WTC11 (cell line): ENCODE results near the gene MAPKAPK3. TPM values are rescaled to one million over a fixed set of nuclear protein-coding genes. Genes with fewer than 3 reads are reported as not detected.
A peak's percentile ranks its signal among the peaks of the same experiment; 100 is the strongest.

Source experiments
- ATAC-seq: fragments of 200-7000 bp; cut with Tn5 transposase; 2 replicates; pipeline ENCODE4 v1.10.0; 2021; ENCODE audit warnings: mild to moderate bottlenecking, moderate library complexity
- CTCF ChIA-PET: fragments of 300-600 bp; sonication (Branson Sonifier 250); formaldehyde crosslinking; loops from one replicate; lab custom pipeline; 2021; ENCODE audit warnings: antibody characterized with exemption; lab: Charles Lee
- POLR2A ChIA-PET: fragments of 350-600 bp; sonication (Branson Sonifier 250); formaldehyde crosslinking; loops from one replicate; lab custom pipeline; 2021; ENCODE audit warnings: antibody characterized with exemption; lab: Charles Lee
- DNase-seq: peaks from one replicate; pipeline ENCODE4 v3.0.0; 2021; ENCODE audit warnings: low spot score
- H3K27ac Mint-ChIP-seq: 2 replicates; pipeline ENCODE4 v1.8.0; 2021; ENCODE audit warnings: mixed read lengths
- H3K27me3 Mint-ChIP-seq: 2 replicates; pipeline ENCODE4 v1.8.0; 2021; ENCODE audit warnings: low read depth, mild to moderate bottlenecking, moderate library complexity, mixed read lengths
- H3K36me3 Mint-ChIP-seq: 2 replicates; pipeline ENCODE4 v1.8.0; 2021; ENCODE audit warnings: mixed read lengths
- H3K4me1 Mint-ChIP-seq: 2 replicates; pipeline ENCODE4 v1.8.0; 2022; ENCODE audit warnings: mixed read lengths
- H3K4me3 Mint-ChIP-seq: 2 replicates; pipeline ENCODE4 v1.8.0; 2021; ENCODE audit warnings: mild to moderate bottlenecking, moderate library complexity, mixed read lengths
- H3K9me3 Mint-ChIP-seq: 2 replicates; pipeline ENCODE4 v1.8.0; 2021; ENCODE audit warnings: mixed read lengths
- CBFB ChIP-seq: sonication (generic); formaldehyde crosslinking; IDR thresholded peaks from 2 replicates; pipeline ENCODE4 v1.8.1; 2022; ENCODE audit warnings: mild to moderate bottlenecking, low read depth, missing genetic modification reagents
- GRHL2 ChIP-seq: fragments of 250-450 bp; sonication (Bioruptor Pico); IDR thresholded peaks from 2 replicates; pipeline ENCODE4 v1.8.0; 2022; ENCODE audit warnings: mild to moderate bottlenecking, moderate library complexity; ENCODE audit not compliant: insufficient replicate concordance, severe bottlenecking
- MXD4 ChIP-seq: fragments of 250-450 bp; sonication (Bioruptor Pico); IDR thresholded peaks from 2 replicates; pipeline ENCODE4 v1.8.0; 2021; ENCODE audit warnings: mild to moderate bottlenecking, moderate library complexity, borderline replicate concordance
- NFE2L1 ChIP-seq: sonication (generic); formaldehyde crosslinking; IDR thresholded peaks from 2 replicates; pipeline ENCODE4 v1.8.1; 2023; ENCODE audit warnings: missing genetic modification reagents
- NR2C2 ChIP-seq: sonication (generic); formaldehyde crosslinking; IDR thresholded peaks from 2 replicates; pipeline ENCODE4 v1.8.0; 2022; ENCODE audit warnings: mild to moderate bottlenecking, missing genetic modification reagents
- PRRX2 ChIP-seq: fragments of 250-450 bp; sonication (Bioruptor Pico); IDR thresholded peaks from 2 replicates; pipeline ENCODE4 v1.8.0; 2021; ENCODE audit warnings: mild to moderate bottlenecking
- SOX15 ChIP-seq: fragments of 250-450 bp; sonication (Bioruptor Pico); IDR thresholded peaks from 2 replicates; pipeline ENCODE4 v1.9.0; 2021; ENCODE audit warnings: mild to moderate bottlenecking
- TCF7 ChIP-seq: sonication (generic); formaldehyde crosslinking; IDR thresholded peaks from 2 replicates; pipeline ENCODE4 v1.8.0; 2022; ENCODE audit warnings: mild to moderate bottlenecking, low read depth, missing genetic modification reagents, moderate library complexity
- ZNF263 ChIP-seq: sonication (generic); formaldehyde crosslinking; IDR thresholded peaks from 2 replicates; pipeline ENCODE4 v1.8.1; 2022; ENCODE audit warnings: low read depth, mild to moderate bottlenecking, moderate library complexity, missing genetic modification reagents
- ZNF396 ChIP-seq: fragments of 250-450 bp; sonication (Bioruptor Pico); IDR thresholded peaks from 2 replicates; pipeline ENCODE4 v1.8.0; 2021; ENCODE audit warnings: mild to moderate bottlenecking, moderate library complexity, borderline replicate concordance
- total RNA-seq: library from RNA; stranded (reverse); gene quantifications from 3 replicates; pipeline ENCODE4 v1.2.3, GENCODE V29; 2021
- TF ChIP-seq, protein P1 (sequence below): fragments of 250-450 bp; sonication (Bioruptor Pico); IDR thresholded peaks from 2 replicates; pipeline ENCODE4 v2.1.2; 2022; ENCODE audit warnings: mild to moderate bottlenecking, moderate library complexity
- TF ChIP-seq, protein P2 (sequence below): sonication (generic); formaldehyde crosslinking; IDR thresholded peaks from 2 replicates; pipeline ENCODE4 v1.8.1; 2023; ENCODE audit warnings: mild to moderate bottlenecking, missing genetic modification reagents, moderate library complexity
- TF ChIP-seq, protein P3 (sequence below): sonication (generic); formaldehyde crosslinking; IDR thresholded peaks from 2 replicates; pipeline ENCODE4 v1.8.0; 2022; ENCODE audit warnings: mild to moderate bottlenecking, missing genetic modification reagents
- TF ChIP-seq, protein P4 (sequence below): sonication (generic); formaldehyde crosslinking; IDR thresholded peaks from 2 replicates; pipeline ENCODE4 v1.8.1; 2022; ENCODE audit warnings: missing genetic modification reagents, borderline replicate concordance
- TF ChIP-seq, protein P5 (sequence below): sonication (generic); formaldehyde crosslinking; IDR thresholded peaks from 2 replicates; pipeline ENCODE4 v1.8.1; 2023; ENCODE audit warnings: mild to moderate bottlenecking, missing genetic modification reagents
- TF ChIP-seq, protein P6 (sequence below): sonication (generic); formaldehyde crosslinking; IDR thresholded peaks from 2 replicates; pipeline ENCODE4 v1.8.0; 2022; ENCODE audit warnings: missing genetic modification reagents
- TF ChIP-seq, protein P7 (sequence below): fragments of 250-450 bp; sonication (Bioruptor Pico); IDR thresholded peaks from 2 replicates; pipeline ENCODE4 v1.9.0; 2021; ENCODE audit warnings: mild to moderate bottlenecking, borderline replicate concordance

The MAPKAPK3 gene
- total RNA-seq, 1 experiment from 2014 or later, result 60.2 TPM

DNA sequence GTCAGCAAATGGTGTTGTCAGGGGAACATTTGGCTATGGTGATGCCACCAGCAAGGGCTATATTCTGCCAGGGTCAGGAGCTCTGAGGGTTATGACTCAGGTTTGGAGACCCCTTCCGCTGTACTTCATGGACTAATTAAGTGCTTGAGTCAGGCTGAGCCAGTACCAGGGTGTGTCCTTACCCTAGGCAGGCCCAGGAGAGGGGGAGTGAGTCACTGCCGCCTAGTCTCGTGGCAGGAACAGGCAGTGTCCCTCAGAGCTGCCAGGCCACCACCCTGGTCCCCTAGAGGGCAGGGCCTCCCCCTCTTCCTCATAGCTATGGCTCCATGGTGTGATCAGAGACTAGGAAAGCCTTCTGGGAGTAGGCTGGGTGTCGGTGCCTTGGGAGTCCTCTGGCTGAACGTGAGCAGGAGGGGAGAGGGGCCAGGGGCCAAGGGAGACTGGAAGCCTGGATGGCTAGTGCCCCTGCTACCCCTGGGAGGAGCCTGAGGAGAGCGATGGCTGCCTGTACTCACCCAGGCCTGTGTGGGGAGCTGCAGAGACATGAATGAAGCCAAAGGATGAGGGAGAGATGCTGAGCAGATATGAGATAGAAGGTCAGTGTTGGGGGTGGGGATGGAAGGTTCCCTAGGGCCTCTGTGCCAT lies 10.6 kb downstream of the MAPKAPK3 start:
- H3K27me3 Mint-ChIP-seq, result no peaks in the 10 kb centered on the region
- CTCF ChIA-PET, result interaction anchor here (0.8 to 8.6 kb wide), 16 partner anchors 9 to 744 kb away, joined by 3 to 110 read pairs (median 3); partner anchors contain the start of genes C3orf18, CISH and MAPKAPK3
- DNase-seq (peak; percentile 66), ATAC-seq (peak; percentile 93)
- H3K36me3 Mint-ChIP-seq, result peaks cover 3% of the 10 kb centered on the region; the same call in 1 of the 2 replicates
- H3K4me3 Mint-ChIP-seq, result no peak overlapping the region
- no peak overlapping the region for H3K27ac Mint-ChIP-seq
- TF ChIP-seq, protein P1, sequence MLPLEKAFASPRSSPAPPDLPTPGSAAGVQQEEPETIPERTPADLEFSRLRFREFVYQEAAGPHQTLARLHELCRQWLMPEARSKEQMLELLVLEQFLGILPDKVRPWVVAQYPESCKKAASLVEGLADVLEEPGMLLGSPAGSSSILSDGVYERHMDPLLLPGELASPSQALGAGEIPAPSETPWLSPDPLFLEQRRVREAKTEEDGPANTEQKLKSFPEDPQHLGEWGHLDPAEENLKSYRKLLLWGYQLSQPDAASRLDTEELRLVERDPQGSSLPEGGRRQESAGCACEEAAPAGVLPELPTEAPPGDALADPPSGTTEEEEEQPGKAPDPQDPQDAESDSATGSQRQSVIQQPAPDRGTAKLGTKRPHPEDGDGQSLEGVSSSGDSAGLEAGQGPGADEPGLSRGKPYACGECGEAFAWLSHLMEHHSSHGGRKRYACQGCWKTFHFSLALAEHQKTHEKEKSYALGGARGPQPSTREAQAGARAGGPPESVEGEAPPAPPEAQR (CRISPR knock-in tag), result no peak
- peak; percentile 84; the same call in 1 of the 2 replicates for TF ChIP-seq ZNF263 (CRISPR knock-in tag)
- TF ChIP-seq, all 79 proteins: peak for 1
- POLR2A ChIA-PET, result interaction anchor here (0.6 to 1.6 kb wide), 3 partner anchors 9 to 59 kb away, joined by 3 to 5 read pairs (median 4); no protein-coding TSS in a partner anchor
- peaks cover 38% of the 10 kb centered on the region for H3K4me1 Mint-ChIP-seq
- no peaks in the 10 kb centered on the region for H3K9me3 Mint-ChIP-seq

DNA sequence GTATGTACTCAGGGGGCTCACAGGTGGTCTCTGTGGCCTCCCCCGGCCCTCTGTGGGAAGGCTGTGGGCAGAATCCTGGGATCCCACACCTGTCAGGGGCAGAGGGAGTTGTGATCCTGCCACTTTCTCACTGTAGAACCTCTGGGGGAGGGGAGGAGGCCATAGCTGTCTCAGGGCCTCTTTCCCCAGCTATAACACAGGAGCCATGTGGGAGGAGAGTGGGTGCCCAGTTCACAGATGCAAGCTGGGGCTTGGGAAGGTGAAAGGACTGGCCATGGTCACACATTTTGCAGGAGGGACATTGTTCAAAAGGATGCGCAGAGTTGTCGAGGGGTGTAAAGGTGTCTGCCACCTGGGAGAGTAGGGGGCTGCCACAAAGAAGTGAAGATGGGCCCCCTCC lies 11.7 kb downstream of the MAPKAPK3 start:
- no peaks in the 10 kb centered on the region for H3K27me3 Mint-ChIP-seq
- H3K9me3 Mint-ChIP-seq, result no peaks in the 10 kb centered on the region
- CTCF ChIA-PET, result interaction anchor here (0.6 to 8.6 kb wide), 10 partner anchors 8 to 1062 kb away, joined by 3 to 110 read pairs (median 4); partner anchors contain the start of genes CISH and MAPKAPK3
- POLR2A ChIA-PET, result interaction anchor here (1.0 to 1.6 kb wide), 3 partner anchors 8 to 26 kb away, joined by 3 to 4 read pairs (median 3); no protein-coding TSS in a partner anchor
- H3K4me1 Mint-ChIP-seq, result peaks cover 33% of the 10 kb centered on the region
- peaks cover 3% of the 10 kb centered on the region; the same call in 1 of the 2 replicates for H3K36me3 Mint-ChIP-seq
- no peak for ATAC-seq
- H3K27ac Mint-ChIP-seq, result no peak overlapping the region
- DNase-seq, result no peak
- H3K4me3 Mint-ChIP-seq, result no peak overlapping the region
- TF ChIP-seq ZNF396 (no peak), TCF7 (no peak), GRHL2 (CRISPR knock-in tag) (no peak), SOX15 (CRISPR knock-in tag) (no peak), MXD4 (CRISPR knock-in tag) (no peak), NFE2L1 (CRISPR knock-in tag) (no peak), NR2C2 (CRISPR knock-in tag) (no peak), PRRX2 (CRISPR knock-in tag) (no peak), CBFB (no peak)
- TF ChIP-seq, protein P2, sequence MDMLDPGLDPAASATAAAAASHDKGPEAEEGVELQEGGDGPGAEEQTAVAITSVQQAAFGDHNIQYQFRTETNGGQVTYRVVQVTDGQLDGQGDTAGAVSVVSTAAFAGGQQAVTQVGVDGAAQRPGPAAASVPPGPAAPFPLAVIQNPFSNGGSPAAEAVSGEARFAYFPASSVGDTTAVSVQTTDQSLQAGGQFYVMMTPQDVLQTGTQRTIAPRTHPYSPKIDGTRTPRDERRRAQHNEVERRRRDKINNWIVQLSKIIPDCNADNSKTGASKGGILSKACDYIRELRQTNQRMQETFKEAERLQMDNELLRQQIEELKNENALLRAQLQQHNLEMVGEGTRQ (CRISPR knock-in tag), result no peak
- TF ChIP-seq, protein P3, sequence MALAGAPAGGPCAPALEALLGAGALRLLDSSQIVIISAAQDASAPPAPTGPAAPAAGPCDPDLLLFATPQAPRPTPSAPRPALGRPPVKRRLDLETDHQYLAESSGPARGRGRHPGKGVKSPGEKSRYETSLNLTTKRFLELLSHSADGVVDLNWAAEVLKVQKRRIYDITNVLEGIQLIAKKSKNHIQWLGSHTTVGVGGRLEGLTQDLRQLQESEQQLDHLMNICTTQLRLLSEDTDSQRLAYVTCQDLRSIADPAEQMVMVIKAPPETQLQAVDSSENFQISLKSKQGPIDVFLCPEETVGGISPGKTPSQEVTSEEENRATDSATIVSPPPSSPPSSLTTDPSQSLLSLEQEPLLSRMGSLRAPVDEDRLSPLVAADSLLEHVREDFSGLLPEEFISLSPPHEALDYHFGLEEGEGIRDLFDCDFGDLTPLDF (CRISPR knock-in tag), result no peak
- TF ChIP-seq, protein P4, sequence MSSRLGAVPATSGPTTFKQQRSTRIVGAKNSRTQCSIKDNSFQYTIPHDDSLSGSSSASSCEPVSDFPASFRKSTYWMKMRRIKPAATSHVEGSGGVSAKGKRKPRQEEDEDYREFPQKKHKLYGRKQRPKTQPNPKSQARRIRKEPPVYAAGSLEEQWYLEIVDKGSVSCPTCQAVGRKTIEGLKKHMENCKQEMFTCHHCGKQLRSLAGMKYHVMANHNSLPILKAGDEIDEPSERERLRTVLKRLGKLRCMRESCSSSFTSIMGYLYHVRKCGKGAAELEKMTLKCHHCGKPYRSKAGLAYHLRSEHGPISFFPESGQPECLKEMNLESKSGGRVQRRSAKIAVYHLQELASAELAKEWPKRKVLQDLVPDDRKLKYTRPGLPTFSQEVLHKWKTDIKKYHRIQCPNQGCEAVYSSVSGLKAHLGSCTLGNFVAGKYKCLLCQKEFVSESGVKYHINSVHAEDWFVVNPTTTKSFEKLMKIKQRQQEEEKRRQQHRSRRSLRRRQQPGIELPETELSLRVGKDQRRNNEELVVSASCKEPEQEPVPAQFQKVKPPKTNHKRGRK, result no peak
- TF ChIP-seq, protein P5, sequence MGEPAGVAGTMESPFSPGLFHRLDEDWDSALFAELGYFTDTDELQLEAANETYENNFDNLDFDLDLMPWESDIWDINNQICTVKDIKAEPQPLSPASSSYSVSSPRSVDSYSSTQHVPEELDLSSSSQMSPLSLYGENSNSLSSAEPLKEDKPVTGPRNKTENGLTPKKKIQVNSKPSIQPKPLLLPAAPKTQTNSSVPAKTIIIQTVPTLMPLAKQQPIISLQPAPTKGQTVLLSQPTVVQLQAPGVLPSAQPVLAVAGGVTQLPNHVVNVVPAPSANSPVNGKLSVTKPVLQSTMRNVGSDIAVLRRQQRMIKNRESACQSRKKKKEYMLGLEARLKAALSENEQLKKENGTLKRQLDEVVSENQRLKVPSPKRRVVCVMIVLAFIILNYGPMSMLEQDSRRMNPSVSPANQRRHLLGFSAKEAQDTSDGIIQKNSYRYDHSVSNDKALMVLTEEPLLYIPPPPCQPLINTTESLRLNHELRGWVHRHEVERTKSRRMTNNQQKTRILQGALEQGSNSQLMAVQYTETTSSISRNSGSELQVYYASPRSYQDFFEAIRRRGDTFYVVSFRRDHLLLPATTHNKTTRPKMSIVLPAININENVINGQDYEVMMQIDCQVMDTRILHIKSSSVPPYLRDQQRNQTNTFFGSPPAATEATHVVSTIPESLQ (CRISPR knock-in tag), result no peak
- TF ChIP-seq, protein P6, sequence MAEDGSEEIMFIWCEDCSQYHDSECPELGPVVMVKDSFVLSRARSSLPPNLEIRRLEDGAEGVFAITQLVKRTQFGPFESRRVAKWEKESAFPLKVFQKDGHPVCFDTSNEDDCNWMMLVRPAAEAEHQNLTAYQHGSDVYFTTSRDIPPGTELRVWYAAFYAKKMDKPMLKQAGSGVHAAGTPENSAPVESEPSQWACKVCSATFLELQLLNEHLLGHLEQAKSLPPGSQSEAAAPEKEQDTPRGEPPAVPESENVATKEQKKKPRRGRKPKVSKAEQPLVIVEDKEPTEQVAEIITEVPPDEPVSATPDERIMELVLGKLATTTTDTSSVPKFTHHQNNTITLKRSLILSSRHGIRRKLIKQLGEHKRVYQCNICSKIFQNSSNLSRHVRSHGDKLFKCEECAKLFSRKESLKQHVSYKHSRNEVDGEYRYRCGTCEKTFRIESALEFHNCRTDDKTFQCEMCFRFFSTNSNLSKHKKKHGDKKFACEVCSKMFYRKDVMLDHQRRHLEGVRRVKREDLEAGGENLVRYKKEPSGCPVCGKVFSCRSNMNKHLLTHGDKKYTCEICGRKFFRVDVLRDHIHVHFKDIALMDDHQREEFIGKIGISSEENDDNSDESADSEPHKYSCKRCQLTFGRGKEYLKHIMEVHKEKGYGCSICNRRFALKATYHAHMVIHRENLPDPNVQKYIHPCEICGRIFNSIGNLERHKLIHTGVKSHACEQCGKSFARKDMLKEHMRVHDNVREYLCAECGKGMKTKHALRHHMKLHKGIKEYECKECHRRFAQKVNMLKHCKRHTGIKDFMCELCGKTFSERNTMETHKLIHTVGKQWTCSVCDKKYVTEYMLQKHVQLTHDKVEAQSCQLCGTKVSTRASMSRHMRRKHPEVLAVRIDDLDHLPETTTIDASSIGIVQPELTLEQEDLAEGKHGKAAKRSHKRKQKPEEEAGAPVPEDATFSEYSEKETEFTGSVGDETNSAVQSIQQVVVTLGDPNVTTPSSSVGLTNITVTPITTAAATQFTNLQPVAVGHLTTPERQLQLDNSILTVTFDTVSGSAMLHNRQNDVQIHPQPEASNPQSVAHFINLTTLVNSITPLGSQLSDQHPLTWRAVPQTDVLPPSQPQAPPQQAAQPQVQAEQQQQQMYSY (CRISPR knock-in tag), result no peak
- TF ChIP-seq, protein P7, sequence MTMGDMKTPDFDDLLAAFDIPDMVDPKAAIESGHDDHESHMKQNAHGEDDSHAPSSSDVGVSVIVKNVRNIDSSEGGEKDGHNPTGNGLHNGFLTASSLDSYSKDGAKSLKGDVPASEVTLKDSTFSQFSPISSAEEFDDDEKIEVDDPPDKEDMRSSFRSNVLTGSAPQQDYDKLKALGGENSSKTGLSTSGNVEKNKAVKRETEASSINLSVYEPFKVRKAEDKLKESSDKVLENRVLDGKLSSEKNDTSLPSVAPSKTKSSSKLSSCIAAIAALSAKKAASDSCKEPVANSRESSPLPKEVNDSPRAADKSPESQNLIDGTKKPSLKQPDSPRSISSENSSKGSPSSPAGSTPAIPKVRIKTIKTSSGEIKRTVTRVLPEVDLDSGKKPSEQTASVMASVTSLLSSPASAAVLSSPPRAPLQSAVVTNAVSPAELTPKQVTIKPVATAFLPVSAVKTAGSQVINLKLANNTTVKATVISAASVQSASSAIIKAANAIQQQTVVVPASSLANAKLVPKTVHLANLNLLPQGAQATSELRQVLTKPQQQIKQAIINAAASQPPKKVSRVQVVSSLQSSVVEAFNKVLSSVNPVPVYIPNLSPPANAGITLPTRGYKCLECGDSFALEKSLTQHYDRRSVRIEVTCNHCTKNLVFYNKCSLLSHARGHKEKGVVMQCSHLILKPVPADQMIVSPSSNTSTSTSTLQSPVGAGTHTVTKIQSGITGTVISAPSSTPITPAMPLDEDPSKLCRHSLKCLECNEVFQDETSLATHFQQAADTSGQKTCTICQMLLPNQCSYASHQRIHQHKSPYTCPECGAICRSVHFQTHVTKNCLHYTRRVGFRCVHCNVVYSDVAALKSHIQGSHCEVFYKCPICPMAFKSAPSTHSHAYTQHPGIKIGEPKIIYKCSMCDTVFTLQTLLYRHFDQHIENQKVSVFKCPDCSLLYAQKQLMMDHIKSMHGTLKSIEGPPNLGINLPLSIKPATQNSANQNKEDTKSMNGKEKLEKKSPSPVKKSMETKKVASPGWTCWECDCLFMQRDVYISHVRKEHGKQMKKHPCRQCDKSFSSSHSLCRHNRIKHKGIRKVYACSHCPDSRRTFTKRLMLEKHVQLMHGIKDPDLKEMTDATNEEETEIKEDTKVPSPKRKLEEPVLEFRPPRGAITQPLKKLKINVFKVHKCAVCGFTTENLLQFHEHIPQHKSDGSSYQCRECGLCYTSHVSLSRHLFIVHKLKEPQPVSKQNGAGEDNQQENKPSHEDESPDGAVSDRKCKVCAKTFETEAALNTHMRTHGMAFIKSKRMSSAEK (CRISPR knock-in tag), result no peak
